ENCODE results near the gene DIAPH3. TPM values are rescaled to one million over a fixed set of nuclear protein-coding genes. Genes with fewer than 3 reads are reported as not detected.

DIAPH3 gene
- polyA plus RNA-seq, 1 donor from 2014 or later = 0.37 TPM

DNA sequence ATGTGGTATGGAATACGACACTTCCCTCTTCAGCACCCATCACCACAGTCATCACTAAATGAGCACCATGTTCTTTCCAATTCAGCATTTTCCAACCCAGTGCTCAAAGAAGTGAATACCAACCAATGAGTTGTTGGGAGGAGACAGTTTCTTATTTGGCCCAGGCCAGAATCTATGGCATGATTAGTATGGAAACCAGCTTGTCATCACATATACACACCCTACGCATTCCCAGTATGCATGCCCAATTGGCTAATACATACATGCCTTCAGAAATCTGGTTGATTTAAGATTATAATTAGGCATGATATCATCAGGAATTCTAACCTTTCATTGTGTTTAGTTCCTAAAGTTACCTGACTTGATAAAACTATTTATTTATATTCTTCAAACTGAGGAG is 430.0 kb downstream of the DIAPH3 start:
- no peak overlapping the region for H3K27ac ChIP-seq (ENCODE audit: low read length)
- no peaks in the 10 kb centered on the region for H3F3A ChIP-seq (ENCODE audit: insufficient read depth, low read length, poor library complexity, severe bottlenecking)
- no peak overlapping the region for H3K9ac ChIP-seq (ENCODE audit: low read length)
- H3K9me3 ChIP-seq (ENCODE audit: low read length) = no peaks in the 10 kb centered on the region
- H3K4me3 ChIP-seq (ENCODE audit: low read length) = no peak overlapping the region
- H3K4me2 ChIP-seq (ENCODE audit: low read length) = no peak overlapping the region
- no peak overlapping the region for H2AFZ ChIP-seq (ENCODE audit: low read depth, low read length)
- no peaks in the 10 kb centered on the region for H3K36me3 ChIP-seq (ENCODE audit: insufficient read depth, low read length)
- H3K9me2 ChIP-seq (ENCODE audit: insufficient read depth, low read length) = no peaks in the 10 kb centered on the region
- no peaks in the 10 kb centered on the region for H4K20me1 ChIP-seq (ENCODE audit: insufficient read depth)
- no peaks in the 10 kb centered on the region for H3K79me2 ChIP-seq (replicated peaks; ENCODE audit: insufficient read depth, low read length)
- no peak for TF ChIP-seq EZH2 (IDR thresholded peaks at IDR 0.05; ENCODE audit: borderline replicate concordance, insufficient read depth, low read length, poor library complexity, severe bottlenecking)
- no peak for TF ChIP-seq RAD21 (conservative IDR thresholded peaks at IDR 0.05)
- no peak for TF ChIP-seq POLR2AphosphoS5 (IDR thresholded peaks at IDR 0.05)
- no peak for TF ChIP-seq MXI1 (conservative IDR thresholded peaks at IDR 0.05; ENCODE audit: poor library complexity, severe bottlenecking)
- TF ChIP-seq TAF1 (IDR thresholded peaks at IDR 0.05; ENCODE audit: low read depth) = no peak
- TF ChIP-seq, protein P1, sequence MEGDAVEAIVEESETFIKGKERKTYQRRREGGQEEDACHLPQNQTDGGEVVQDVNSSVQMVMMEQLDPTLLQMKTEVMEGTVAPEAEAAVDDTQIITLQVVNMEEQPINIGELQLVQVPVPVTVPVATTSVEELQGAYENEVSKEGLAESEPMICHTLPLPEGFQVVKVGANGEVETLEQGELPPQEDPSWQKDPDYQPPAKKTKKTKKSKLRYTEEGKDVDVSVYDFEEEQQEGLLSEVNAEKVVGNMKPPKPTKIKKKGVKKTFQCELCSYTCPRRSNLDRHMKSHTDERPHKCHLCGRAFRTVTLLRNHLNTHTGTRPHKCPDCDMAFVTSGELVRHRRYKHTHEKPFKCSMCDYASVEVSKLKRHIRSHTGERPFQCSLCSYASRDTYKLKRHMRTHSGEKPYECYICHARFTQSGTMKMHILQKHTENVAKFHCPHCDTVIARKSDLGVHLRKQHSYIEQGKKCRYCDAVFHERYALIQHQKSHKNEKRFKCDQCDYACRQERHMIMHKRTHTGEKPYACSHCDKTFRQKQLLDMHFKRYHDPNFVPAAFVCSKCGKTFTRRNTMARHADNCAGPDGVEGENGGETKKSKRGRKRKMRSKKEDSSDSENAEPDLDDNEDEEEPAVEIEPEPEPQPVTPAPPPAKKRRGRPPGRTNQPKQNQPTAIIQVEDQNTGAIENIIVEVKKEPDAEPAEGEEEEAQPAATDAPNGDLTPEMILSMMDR (IDR thresholded peaks at IDR 0.05; ENCODE audit: poor library complexity, severe bottlenecking) = no peak
- TF ChIP-seq SMC3 (conservative IDR thresholded peaks at IDR 0.05; ENCODE audit: poor library complexity) = no peak
- no peaks in the 10 kb centered on the region for H3K27me3 ChIP-seq (ENCODE audit: insufficient read depth, low read depth, low read length)

DNA sequence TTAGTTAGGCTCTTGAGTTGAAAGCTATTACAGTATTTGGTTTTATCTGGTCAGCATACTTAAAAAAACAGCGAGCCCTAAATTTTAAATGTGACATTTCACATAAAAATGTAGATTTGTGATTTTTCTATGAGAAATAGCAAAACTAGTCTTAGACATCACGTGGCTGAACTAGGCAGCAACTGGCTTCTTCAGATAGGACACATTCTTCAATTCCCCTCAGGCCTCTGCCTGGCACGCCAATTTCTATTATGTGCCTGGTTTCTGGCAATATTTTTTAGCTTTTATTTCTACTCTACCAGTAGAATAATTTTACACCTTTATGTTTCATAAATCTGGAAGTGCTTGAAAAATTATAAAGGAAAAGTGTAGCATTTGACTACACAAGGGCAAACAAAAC is 433.7 kb downstream of the DIAPH3 start:
- Histone ChIP-seq H3K9ac (ENCODE audit: low read length) (no peak overlapping the region), H3K27me3 (ENCODE audit: insufficient read depth, low read depth, low read length) (no peaks in the 10 kb centered on the region), H2AFZ (ENCODE audit: low read depth, low read length) (no peak overlapping the region), H3K9me3 (ENCODE audit: low read length) (no peaks in the 10 kb centered on the region), H3F3A (ENCODE audit: insufficient read depth, low read length, poor library complexity, severe bottlenecking) (no peaks in the 10 kb centered on the region), H3K4me3 (ENCODE audit: low read length) (no peak overlapping the region), H3K4me2 (ENCODE audit: low read length) (no peak overlapping the region), H3K79me2 (replicated peaks; ENCODE audit: insufficient read depth, low read length) (no peaks in the 10 kb centered on the region), H3K9me2 (ENCODE audit: insufficient read depth, low read length) (no peaks in the 10 kb centered on the region), H3K27ac (ENCODE audit: low read length) (no peak overlapping the region), H4K20me1 (ENCODE audit: insufficient read depth) (no peaks in the 10 kb centered on the region), H3K36me3 (ENCODE audit: insufficient read depth, low read length) (no peaks in the 10 kb centered on the region)
- TF ChIP-seq POLR2AphosphoS5 (IDR thresholded peaks at IDR 0.05) (no peak), TAF1 (IDR thresholded peaks at IDR 0.05; ENCODE audit: low read depth) (no peak), MXI1 (conservative IDR thresholded peaks at IDR 0.05; ENCODE audit: poor library complexity, severe bottlenecking) (no peak), RAD21 (conservative IDR thresholded peaks at IDR 0.05) (no peak), SMC3 (conservative IDR thresholded peaks at IDR 0.05; ENCODE audit: poor library complexity) (no peak), EP300 (conservative IDR thresholded peaks at IDR 0.05; ENCODE audit: poor library complexity, severe bottlenecking) (no peak), EZH2 (IDR thresholded peaks at IDR 0.05; ENCODE audit: borderline replicate concordance, insufficient read depth, low read length, poor library complexity, severe bottlenecking) (no peak)
- TF ChIP-seq, protein P1 (IDR thresholded peaks at IDR 0.05; ENCODE audit: poor library complexity, severe bottlenecking) = no peak
- TF ChIP-seq, protein P2, sequence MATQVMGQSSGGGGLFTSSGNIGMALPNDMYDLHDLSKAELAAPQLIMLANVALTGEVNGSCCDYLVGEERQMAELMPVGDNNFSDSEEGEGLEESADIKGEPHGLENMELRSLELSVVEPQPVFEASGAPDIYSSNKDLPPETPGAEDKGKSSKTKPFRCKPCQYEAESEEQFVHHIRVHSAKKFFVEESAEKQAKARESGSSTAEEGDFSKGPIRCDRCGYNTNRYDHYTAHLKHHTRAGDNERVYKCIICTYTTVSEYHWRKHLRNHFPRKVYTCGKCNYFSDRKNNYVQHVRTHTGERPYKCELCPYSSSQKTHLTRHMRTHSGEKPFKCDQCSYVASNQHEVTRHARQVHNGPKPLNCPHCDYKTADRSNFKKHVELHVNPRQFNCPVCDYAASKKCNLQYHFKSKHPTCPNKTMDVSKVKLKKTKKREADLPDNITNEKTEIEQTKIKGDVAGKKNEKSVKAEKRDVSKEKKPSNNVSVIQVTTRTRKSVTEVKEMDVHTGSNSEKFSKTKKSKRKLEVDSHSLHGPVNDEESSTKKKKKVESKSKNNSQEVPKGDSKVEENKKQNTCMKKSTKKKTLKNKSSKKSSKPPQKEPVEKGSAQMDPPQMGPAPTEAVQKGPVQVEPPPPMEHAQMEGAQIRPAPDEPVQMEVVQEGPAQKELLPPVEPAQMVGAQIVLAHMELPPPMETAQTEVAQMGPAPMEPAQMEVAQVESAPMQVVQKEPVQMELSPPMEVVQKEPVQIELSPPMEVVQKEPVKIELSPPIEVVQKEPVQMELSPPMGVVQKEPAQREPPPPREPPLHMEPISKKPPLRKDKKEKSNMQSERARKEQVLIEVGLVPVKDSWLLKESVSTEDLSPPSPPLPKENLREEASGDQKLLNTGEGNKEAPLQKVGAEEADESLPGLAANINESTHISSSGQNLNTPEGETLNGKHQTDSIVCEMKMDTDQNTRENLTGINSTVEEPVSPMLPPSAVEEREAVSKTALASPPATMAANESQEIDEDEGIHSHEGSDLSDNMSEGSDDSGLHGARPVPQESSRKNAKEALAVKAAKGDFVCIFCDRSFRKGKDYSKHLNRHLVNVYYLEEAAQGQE (IDR thresholded peaks at IDR 0.05; ENCODE audit: borderline replicate concordance) = no peak
